NCI-H748 treated with DMSO at 0.1 percent for 48 hours (cell line): ENCODE results near the gene PSG7.
"Not testable (repeated sequence)": the region's sequence is repeated elsewhere in the genome, so short reads cannot be mapped to it uniquely, and the experiment has no call there.

ENCODE experiments used
- DNase-seq: peaks from one replicate; lab custom pipeline; 2025; lab: John Stamatoyannopoulos, UW

Gene PSG7

GRCh38 chr19:42937107-42937506, at the start of gene PSG7:
Gene PSG7, minus strand, starts transcription at chr19:42937207. Its CDS starts 131 bp downstream, at chr19:42937076.
- DNase-seq, result not testable (repeated sequence)

- no peak for DNase-seq
Measured at GRCh38 chr19:42985588-42985987, 48.6 kb upstream of the PSG7 start.

GRCh38 chr19:42982111-42982510, 45.1 kb upstream of the PSG7 start:
- DNase-seq, result not testable (repeated sequence)

DNA sequence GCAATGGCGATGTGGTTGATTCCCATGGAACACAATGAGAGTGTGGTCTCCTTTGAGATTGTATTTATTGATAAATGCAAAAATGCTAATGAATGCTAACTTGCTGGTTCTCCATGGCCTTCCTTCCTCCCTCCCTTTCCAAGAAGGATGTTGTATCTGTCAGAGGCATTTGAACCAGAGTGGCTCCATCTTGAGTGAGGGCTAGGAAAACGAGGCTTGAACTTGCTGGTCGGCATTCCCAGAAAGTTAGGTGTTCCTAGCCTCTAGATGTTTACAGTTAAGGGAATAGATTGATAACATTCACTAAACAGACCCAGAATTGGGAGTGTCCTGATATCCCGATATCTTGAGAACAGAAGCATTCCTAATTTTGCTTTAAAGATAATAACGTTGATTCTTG, 34.4 kb upstream of the PSG7 start:
- not testable (repeated sequence) for DNase-seq

DNA sequence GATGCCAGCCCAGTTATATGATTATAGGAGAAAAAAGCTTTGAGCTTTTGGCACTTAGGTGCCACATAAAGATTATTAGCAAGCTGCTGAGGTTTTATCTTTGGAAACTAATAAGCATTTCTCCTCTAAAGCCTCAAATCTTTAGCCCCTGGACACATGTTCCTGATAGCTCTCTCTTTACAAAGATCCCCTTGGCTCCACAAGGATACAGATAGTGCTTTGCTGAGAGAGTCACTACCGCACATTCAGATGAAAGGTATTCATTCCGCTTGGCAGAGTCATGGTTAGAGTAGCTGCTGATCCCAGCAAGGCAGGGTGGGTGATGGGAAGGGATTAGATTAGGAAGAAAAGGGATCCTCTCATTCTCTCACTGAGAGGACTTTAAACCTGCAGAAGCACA, 28.2 kb upstream of the PSG7 start:
- no peak for DNase-seq

GRCh38 chr19:42961119-42961518, 24.1 kb upstream of the PSG7 start:
- no peak for DNase-seq

DNA sequence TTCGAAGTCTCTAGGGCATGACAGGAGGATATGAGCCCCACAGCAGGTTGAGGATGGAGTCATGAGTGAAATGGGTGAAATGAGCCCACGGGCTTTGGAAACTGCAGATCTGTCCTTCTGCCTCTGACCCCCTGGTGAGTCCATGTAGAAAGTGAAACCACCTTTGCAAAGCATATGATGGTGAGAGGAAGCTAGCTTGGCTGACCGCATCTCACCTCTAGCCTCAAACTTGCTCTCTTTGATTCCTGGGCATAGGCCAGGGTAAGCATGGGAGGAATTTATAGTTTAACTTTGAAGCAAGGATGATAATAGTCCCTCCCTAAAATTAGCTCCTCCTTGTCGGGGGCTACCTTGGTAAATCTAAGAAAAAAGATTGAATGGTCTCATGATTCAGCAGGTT, 15.1 kb upstream of the PSG7 start:
- not testable (repeated sequence) for DNase-seq

GRCh38 chr19:42951476-42951875, 14.5 kb upstream of the PSG7 start:
- DNase-seq, result not testable (repeated sequence)

- no peak for DNase-seq
Measured at GRCh38 chr19:42942187-42942789, 5.3 kb upstream of the PSG7 start.

DNA sequence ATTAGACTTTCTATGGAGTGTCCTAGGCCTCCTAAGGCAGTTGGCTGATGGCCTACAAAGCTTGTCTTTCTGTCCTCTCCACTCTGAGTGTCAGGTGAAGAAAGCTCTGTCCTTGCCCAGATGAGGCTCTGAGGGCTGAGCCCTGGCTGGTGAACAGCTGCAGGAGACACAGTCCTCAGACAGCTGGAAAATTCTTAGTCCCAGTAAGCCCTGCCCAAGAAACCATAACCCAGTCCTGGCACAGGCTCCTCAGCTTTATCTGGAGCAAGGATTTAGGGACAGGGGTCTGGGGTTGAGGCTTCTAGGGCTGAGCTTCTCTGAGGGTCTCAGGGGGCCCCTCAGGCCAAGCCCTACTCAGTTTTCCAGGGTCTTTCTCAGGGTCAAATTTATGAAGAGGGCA, 2.3 kb downstream of the PSG7 start:
- not testable (repeated sequence) for DNase-seq

DNA sequence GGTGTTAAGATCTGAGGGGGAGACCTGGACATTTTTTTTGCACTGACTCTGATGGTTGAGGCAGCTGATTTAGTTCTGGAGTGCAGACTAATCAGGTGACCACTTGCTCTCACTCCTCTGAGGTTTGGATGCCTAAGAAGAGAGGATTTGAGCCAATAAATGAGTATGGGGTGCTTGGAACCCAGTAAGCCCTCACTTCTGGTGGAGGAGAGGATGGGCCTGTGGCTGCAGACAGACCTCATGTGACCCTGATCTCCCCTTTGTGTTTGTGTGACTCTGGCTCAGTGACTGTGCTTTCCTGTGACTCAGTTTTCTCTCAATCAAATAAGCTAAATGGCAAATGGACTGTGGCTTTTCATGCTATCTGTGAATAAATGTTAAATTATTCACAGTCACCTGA, 2.8 kb downstream of the PSG7 start:
- DNase-seq, result not testable (repeated sequence)

GRCh38 chr19:42933412-42933811, 3.6 kb downstream of the PSG7 start:
- DNase-seq, result not testable (repeated sequence)

GRCh38 chr19:42932485-42933101, 4.4 kb downstream of the PSG7 start:
- not testable (repeated sequence) for DNase-seq

DNA sequence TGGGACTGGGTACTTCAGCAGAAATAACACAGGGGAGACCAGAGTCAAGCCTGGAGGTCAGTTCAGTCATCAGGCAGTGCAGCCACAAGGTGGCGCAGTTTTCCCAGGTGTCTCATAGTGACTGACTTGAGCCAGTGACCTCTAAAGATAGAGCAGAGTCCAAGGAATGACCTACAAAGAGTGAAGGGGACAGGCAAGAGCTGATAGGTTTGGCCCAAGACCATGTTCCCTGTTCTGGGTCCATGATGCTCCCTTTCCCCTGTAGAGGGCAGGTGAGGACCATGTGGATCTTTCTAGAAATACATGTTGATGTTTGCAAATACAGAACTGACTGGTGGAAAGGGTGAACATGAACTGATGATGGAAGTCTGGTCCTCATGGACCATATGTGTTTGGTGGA, 6.8 kb downstream of the PSG7 start:
- DNase-seq, result not testable (repeated sequence)

GRCh38 chr19:42928896-42929295, 8.1 kb downstream of the PSG7 start:
- no peak for DNase-seq

- no peak for DNase-seq
Measured at GRCh38 chr19:42926781-42927180, 10.2 kb downstream of the PSG7 start.

- DNase-seq, result peak; percentile 6
Measured at GRCh38 chr19:42923106-42923505, 13.9 kb downstream of the PSG7 start.

GRCh38 chr19:42920971-42921370, 16.0 kb downstream of the PSG7 start:
- not testable (repeated sequence) for DNase-seq

DNA sequence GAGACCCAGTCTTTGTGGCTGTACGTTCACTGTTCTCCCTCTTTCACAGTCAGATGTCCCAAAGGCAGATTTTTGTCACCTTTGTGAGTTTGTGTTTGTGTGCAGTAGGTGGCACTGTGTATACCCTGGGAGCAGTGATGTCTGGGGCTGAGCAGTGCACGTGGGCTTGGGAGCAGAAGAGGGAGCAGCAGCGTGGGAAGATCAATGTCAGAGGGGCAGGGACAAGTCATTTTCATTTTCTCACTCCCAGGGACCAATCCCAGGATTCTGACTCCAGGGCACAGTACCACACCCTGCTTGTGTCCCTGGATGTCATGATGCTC, 17.3 kb downstream of the PSG7 start:
- no peak for DNase-seq

DNA sequence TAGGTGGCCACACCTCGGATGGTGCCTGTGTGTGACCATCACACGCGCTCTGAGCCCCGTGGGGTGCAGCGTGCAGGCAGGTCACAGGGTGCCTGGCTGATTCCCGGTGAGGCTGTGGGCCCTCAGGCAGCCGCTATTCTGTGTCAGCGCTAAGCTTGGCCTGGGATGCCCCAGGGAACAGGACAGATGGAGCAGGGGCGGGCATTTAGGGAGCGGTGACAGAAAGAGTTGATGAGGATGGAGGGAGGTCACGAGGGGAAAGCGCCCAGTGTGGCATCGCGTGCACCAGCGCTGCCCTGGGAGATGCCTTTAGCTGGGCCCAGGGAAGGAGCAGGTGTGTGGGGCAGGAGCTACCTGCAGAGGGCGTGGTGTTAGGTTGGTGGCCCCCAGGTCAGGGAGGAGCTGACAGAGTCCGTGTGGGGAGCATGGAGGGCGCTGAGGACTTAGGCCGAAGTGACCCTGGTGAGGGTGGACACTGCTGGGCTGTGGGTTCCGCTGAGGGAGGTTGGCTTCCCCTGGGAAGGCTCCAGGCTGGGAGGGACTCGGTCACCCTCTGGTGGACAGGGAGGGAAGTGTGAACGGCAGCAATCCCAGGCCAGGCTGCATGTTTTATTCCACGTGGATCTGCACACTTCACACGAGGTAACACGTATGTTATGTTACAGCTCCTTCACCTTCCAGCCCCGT, 17.8 kb downstream of the PSG7 start:
- DNase-seq, result not testable (repeated sequence)

- DNase-seq, result not testable (repeated sequence)
Measured at GRCh38 chr19:42918377-42919069, 18.5 kb downstream of the PSG7 start.

GRCh38 chr19:42917634-42918033, 19.4 kb downstream of the PSG7 start, which contains the start of gene PSG6:
Gene PSG6, minus strand, starts transcription at chr19:42917894. Its CDS starts 102 bp downstream, at chr19:42917792.
- DNase-seq, result not testable (repeated sequence)

DNA sequence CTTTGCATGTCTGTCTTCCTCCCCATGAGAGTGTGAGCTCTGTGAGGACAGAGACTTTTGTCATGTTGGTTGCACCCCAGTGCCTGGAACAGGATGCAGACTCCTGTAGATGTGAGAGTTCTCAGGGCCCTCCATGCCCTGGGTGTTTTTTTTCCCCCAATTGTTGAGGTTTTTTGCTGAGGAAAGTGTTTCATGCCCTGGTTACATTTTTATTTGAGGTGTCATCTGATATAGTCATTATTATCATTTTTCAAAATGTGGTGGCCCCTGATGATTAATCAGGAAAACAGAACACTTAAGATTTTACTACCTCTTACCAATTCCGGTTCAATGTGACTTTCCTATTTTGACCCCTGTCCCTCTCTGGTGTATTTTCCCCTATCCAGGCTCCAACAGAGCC, 20.1 kb downstream of the PSG7 start:
- not testable (repeated sequence) for DNase-seq
